Caco-2 (cell line): ENCODE results near the gene NPIPB2. TPM values are rescaled to one million over a fixed set of nuclear protein-coding genes. Genes with fewer than 3 reads are reported as not detected.
"Not testable (repeated sequence)": the region's sequence is repeated elsewhere in the genome, so short reads cannot be mapped to it uniquely, and the experiment has no call there.

Source experiments
- BruUV-seq: library from RNA; stranded (reverse); fragments of 400-500 nt; replicated peaks from 2 replicates; lab custom pipeline; 2021; lab: Mats Ljungman, UMichigan
- CTCF ChIA-PET: fragments of 300-600 bp; sonication (Branson Sonifier 250); formaldehyde crosslinking; loops from one replicate; lab custom pipeline; 2022; ENCODE audit warnings: antibody characterized with exemption; lab: Charles Lee
- POLR2A ChIA-PET: fragments of 300-600 bp; sonication (Branson Sonifier 250); formaldehyde crosslinking; loops from one replicate; lab custom pipeline; 2022; ENCODE audit warnings: antibody characterized with exemption; lab: Charles Lee
- DNase-seq, 2 experiments: peaks; one replicate each; pipeline versions ENCODE4 v3.0.0 to v3.0.0-alpha.2; 2020 to 2022
- H3K27me3 ChIP-seq: replicated peaks from 2 replicates; pipeline ENCODE4 v1.6.0; 2011; ENCODE audit warnings: low read length; ENCODE audit not compliant: control insufficient read depth, insufficient read depth
- H3K36me3 ChIP-seq: 2 replicates; pipeline ENCODE4 v1.5.1; 2011; ENCODE audit warnings: low read length; ENCODE audit not compliant: control insufficient read depth, insufficient read depth
- H3K4me1 ChIP-seq: fragments of 250-450 bp; sonication (Bioruptor Pico); 2 replicates; pipeline ENCODE4 v1.5.1; 2020; ENCODE audit warnings: mild to moderate bottlenecking
- H3K4me3 ChIP-seq: 2 replicates; pipeline ENCODE4 v1.5.1; 2011; ENCODE audit warnings: low read depth, mild to moderate bottlenecking, control low read depth, low read length
- H3K9me3 ChIP-seq: fragments of 250-450 bp; sonication (Bioruptor Pico); 2 replicates; pipeline ENCODE4 v1.5.1; 2020; ENCODE audit warnings: mild to moderate bottlenecking, moderate library complexity
- H3K27ac Mint-ChIP-seq: one replicate; pipeline ENCODE4 v1.8.0; 2022; ENCODE audit warnings: mixed read lengths; ENCODE audit not compliant: unreplicated experiment
- H3K27me3 Mint-ChIP-seq: one replicate; pipeline ENCODE4 v1.8.0; 2022; ENCODE audit warnings: mixed read lengths; ENCODE audit not compliant: insufficient read depth, unreplicated experiment
- H3K36me3 Mint-ChIP-seq: one replicate; pipeline ENCODE4 v1.8.0; 2022; ENCODE audit warnings: mild to moderate bottlenecking, mixed read lengths; ENCODE audit not compliant: insufficient read depth, unreplicated experiment
- H3K4me1 Mint-ChIP-seq: one replicate; pipeline ENCODE4 v1.8.0; 2022; ENCODE audit warnings: low read depth, mixed read lengths; ENCODE audit not compliant: unreplicated experiment
- H3K4me3 Mint-ChIP-seq: one replicate; pipeline ENCODE4 v1.8.0; 2022; ENCODE audit warnings: mild to moderate bottlenecking, moderate library complexity, mixed read lengths; ENCODE audit not compliant: unreplicated experiment
- H3K9me3 Mint-ChIP-seq: one replicate; pipeline ENCODE4 v1.8.0; 2022; ENCODE audit warnings: mixed read lengths; ENCODE audit not compliant: unreplicated experiment
- intact Hi-C: fragments of 100-400 bp; cut with micrococcal nuclease; formaldehyde crosslinking; loops from one replicate; pipeline ENCODE4 v1.10.0; 2022; ENCODE audit not compliant: unreplicated experiment
- total RNA-seq: library from RNA; stranded (reverse); gene quantifications from 2 replicates; pipeline ENCODE4 v1.2.3, GENCODE V29; 2022
- TF ChIP-seq, protein P1 (sequence below), 2 experiments: fragments of 200-600 bp in 1 of 2; IDR thresholded peaks; 1 replicate in 1 of 2; 2 replicates in 1 of 2; pipeline versions ENCODE4 v1.5.1 to v1.8.0; 2011 to 2022; ENCODE audit warnings: antibody characterized with exemption in 1 of 2, control low read depth in 1 of 2, inconsistent platforms in 1 of 2, low read depth in 1 of 2, low read length in 1 of 2, mild to moderate bottlenecking in 1 of 2, moderate library complexity in 1 of 2; ENCODE audit not compliant: insufficient read depth in 1 of 2, severe bottlenecking in 1 of 2, unreplicated experiment in 1 of 2

Gene NPIPB2
- total RNA-seq, 1 experiment from 2014 or later: 6.8 TPM

DNA sequence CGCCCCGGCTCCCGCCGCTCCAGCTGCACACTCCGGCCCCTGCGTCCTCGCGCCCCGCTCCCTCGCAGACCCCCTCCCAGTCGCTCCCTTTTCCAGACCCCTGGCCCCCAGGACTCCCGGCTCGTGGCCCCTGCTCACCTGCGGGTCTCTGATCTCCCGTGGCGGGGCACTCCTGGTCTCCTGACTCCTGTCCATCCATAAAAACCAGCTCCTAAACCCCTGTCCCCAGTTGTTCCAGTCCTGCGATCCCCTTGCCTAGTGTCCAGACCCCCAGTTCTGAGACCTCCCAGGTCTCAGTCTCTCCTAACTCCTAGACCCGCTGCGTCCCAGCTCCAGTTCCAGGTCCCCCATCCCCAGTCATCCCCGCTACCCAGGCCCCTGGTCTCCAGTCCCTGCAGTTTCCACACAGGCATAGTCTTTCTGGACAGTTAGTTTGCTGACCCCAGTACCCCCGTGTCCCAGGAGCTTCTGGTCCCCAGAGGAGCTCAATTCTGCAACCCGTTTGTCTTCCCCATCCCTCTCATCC lies 35.1 kb upstream of the NPIPB2 start:
- no peak for DNase-seq
- Mint-ChIP-seq H3K27me3 (no peaks in the 10 kb centered on the region), H3K4me1 (peaks cover 16% of the 10 kb centered on the region), H3K9me3 (no peaks in the 10 kb centered on the region), H3K27ac (peak overlapping the region; percentile 96), H3K36me3 (no peaks in the 10 kb centered on the region), H3K4me3 (peak overlapping the region; percentile 98)
- Histone ChIP-seq H3K4me1 (no peaks in the 10 kb centered on the region), H3K36me3 (no peaks in the 10 kb centered on the region), H3K27me3 (no peaks in the 10 kb centered on the region), H3K4me3 (peak overlapping the region; percentile 95), H3K9me3 (no peaks in the 10 kb centered on the region)
- TF ChIP-seq, protein P1, sequence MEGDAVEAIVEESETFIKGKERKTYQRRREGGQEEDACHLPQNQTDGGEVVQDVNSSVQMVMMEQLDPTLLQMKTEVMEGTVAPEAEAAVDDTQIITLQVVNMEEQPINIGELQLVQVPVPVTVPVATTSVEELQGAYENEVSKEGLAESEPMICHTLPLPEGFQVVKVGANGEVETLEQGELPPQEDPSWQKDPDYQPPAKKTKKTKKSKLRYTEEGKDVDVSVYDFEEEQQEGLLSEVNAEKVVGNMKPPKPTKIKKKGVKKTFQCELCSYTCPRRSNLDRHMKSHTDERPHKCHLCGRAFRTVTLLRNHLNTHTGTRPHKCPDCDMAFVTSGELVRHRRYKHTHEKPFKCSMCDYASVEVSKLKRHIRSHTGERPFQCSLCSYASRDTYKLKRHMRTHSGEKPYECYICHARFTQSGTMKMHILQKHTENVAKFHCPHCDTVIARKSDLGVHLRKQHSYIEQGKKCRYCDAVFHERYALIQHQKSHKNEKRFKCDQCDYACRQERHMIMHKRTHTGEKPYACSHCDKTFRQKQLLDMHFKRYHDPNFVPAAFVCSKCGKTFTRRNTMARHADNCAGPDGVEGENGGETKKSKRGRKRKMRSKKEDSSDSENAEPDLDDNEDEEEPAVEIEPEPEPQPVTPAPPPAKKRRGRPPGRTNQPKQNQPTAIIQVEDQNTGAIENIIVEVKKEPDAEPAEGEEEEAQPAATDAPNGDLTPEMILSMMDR (IDR thresholded peaks at IDR 0.05; ENCODE audit: insufficient read depth in 1 of 2, low read depth in 1 of 2, low read length in 1 of 2, severe bottlenecking in 1 of 2, unreplicated experiment in 1 of 2): no peak
- ChIA-PET POLR2A (interaction anchor here (0.6 to 1.0 kb wide), 4 partner anchors 12 to 722 kb away, joined by 4 to 15 read pairs (median 9); partner anchors contain the start of gene TNFRSF17), CTCF (interaction anchor here (0.7 to 1.5 kb wide), 3 partner anchors 61 to 281 kb away, joined by 4 to 9 read pairs (median 7); partner anchors contain the start of gene GSPT1)
- BruUV-seq: no TSS peak
- intact Hi-C loops: loop anchor here (5.0 to 10.0 kb wide), 2 partner anchors 48 to 60 kb away; partner anchors contain the start of gene GSPT1

DNA sequence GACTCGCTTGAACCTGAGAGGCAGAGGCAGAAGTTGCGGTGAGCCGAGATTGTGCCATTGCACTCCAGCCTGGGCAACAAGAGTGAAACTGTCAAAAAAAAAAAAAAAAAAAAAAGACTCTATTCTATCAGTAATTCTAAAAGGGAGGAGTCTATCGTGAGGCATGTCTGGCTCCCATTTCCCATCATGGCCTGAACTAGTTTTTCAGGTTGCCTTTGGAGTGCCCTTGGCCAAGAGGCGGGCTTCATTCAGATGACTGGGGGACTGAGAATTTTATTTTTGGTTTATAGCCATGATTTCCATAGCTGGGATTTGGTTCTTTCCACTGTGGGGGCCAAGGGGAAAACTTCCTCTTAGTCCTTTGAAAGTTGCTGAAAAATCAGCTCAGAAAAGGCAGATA lies 31.2 kb upstream of the NPIPB2 start:
- CTCF ChIA-PET: interaction anchor here (0.6 to 2.3 kb wide), 2 partner anchors 21 to 94 kb away, joined by 4 to 10 read pairs; no protein-coding TSS in a partner anchor
- no peak overlapping the region for H3K4me3 ChIP-seq
- DNase-seq: no peak
- H3K27me3 ChIP-seq: no peaks in the 10 kb centered on the region
- H3K36me3 Mint-ChIP-seq: no peaks in the 10 kb centered on the region
- BruUV-seq: no TSS peak
- POLR2A ChIA-PET: no interaction called here
- no peak overlapping the region for H3K4me3 Mint-ChIP-seq
- no peak overlapping the region for H3K27ac Mint-ChIP-seq
- intact Hi-C loops: loop anchor here (10.0 kb wide), 1 partner anchor 52 kb away; no protein-coding TSS in a partner anchor
- no peaks in the 10 kb centered on the region for H3K4me1 ChIP-seq
- H3K4me1 Mint-ChIP-seq: peaks cover 16% of the 10 kb centered on the region
- no peaks in the 10 kb centered on the region for H3K27me3 Mint-ChIP-seq
- no peaks in the 10 kb centered on the region for H3K36me3 ChIP-seq
- no peaks in the 10 kb centered on the region for H3K9me3 Mint-ChIP-seq
- TF ChIP-seq, protein P1 (IDR thresholded peaks at IDR 0.05; ENCODE audit: insufficient read depth in 1 of 2, low read depth in 1 of 2, low read length in 1 of 2, severe bottlenecking in 1 of 2, unreplicated experiment in 1 of 2): no peak
- H3K9me3 ChIP-seq: no peaks in the 10 kb centered on the region

DNA sequence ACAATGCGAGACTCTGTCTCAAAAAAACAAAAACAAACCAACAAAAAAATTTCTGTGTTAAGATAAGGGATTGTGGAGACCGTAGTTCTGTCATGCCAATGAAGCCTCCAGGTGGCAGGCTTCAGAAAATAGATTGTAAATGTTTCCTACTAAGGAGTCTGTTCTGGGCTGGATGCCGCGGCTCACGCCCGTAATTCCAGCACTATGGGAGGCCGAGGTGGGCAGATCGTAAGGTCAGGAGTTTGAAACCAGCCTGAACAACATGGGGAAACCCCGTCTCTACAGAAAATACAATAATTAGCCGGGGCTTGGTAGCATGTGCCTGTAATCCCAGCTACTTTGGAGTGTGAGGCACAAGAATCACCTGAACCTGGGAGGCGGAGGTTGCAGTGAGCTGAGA lies 30.3 kb upstream of the NPIPB2 start:
- no peak overlapping the region for H3K27ac Mint-ChIP-seq
- no peaks in the 10 kb centered on the region for H3K36me3 ChIP-seq
- H3K9me3 Mint-ChIP-seq: no peaks in the 10 kb centered on the region
- CTCF ChIA-PET: interaction anchor here (2.3 kb wide), 1 partner anchor 95 kb away, joined by 10 read pairs; no protein-coding TSS in a partner anchor
- H3K36me3 Mint-ChIP-seq: no peaks in the 10 kb centered on the region
- H3K4me3 ChIP-seq: no peak overlapping the region
- POLR2A ChIA-PET: no interaction called here
- peak in 1 of 2 experiments; percentile 34 for DNase-seq
- H3K4me1 Mint-ChIP-seq: peaks cover 9% of the 10 kb centered on the region
- intact Hi-C loops: loop anchor here (1.0 to 10.0 kb wide), 3 partner anchors 23 to 96 kb away; no protein-coding TSS in a partner anchor
- H3K4me3 Mint-ChIP-seq: no peak overlapping the region
- H3K9me3 ChIP-seq: no peaks in the 10 kb centered on the region
- H3K4me1 ChIP-seq: no peaks in the 10 kb centered on the region
- no TSS peak for BruUV-seq
- no peaks in the 10 kb centered on the region for H3K27me3 Mint-ChIP-seq
- no peaks in the 10 kb centered on the region for H3K27me3 ChIP-seq
- TF ChIP-seq, protein P1 (IDR thresholded peaks at IDR 0.05; ENCODE audit: insufficient read depth in 1 of 2, low read depth in 1 of 2, low read length in 1 of 2, severe bottlenecking in 1 of 2, unreplicated experiment in 1 of 2): peak in 1 of 2 experiments; percentile 44

DNA sequence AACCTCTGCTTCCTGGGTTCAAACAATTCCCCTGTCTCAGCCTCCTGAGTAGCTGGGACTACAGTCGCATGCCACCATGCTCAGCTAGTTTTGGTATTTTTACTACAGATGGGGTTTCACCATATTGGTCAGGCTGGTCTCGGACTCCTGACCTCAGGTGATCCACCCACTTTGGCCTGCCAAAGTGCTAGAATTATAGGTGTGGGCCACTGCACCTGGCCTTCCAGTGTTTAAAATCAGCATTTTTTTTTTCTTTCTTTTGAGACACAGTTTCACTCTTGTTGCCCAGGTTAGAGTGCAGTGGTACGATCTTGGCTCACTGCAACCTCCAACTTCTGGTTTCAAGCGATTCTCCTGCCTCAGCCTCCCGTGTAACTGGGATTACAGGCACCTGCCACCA lies 28.4 kb upstream of the NPIPB2 start:
- H3K9me3 Mint-ChIP-seq, H3K4me1 ChIP-seq, H3K4me3 Mint-ChIP-seq, POLR2A ChIA-PET, BruUV-seq, H3K9me3 ChIP-seq, H3K36me3 Mint-ChIP-seq, H3K27me3 ChIP-seq, H3K27me3 Mint-ChIP-seq, H3K36me3 ChIP-seq, H3K4me3 ChIP-seq, H3K27ac Mint-ChIP-seq, H3K4me1 Mint-ChIP-seq, CTCF ChIA-PET, DNase-seq: not testable (repeated sequence)
- intact Hi-C loops: loop anchor here (10.0 kb wide), 1 partner anchor 55 kb away; no protein-coding TSS in a partner anchor
